Vagina (tissue), 2 donors: ENCODE results near the gene CXCL12.

Experiments used
- CTCF ChIP-seq, 3 experiments: fragments of 450-650 bp in 2 of 3; fragments of 200-600 bp in 1 of 3; sonication (generic) in 1 of 3; IDR thresholded peaks; one replicate each; pipeline ENCODE4 v1.5.1; 2017 to 2019; ENCODE audit warnings: antibody characterized with exemption in 3 of 3, mild to moderate bottlenecking in 2 of 3, moderate library complexity in 2 of 3
- POLR2A ChIP-seq, 2 donors: fragments of 450-650 bp; IDR thresholded peaks; one replicate each; pipeline ENCODE4 v1.6.1; 2017; ENCODE audit warnings: antibody characterized with exemption in 2 of 2, mild to moderate bottlenecking in 2 of 2, moderate library complexity in 2 of 2

GRCh38 chr10:44389556-44389955 is 4.7 kb upstream of the CXCL12 start:
- TF ChIP-seq CTCF (IDR thresholded peaks at IDR 0.05) (no peak), POLR2A (IDR thresholded peaks at IDR 0.05) (no peak)
